Stimulated activated CD8-positive, alpha-beta memory T cell treated with anti-CD3 and anti-CD28 coated beads, Interleukin-12 subunit alpha, Interleukin-12 subunit beta, amount 100 ng/mL, for 1 hour (primary cell): Measurements from ENCODE around the gene PRTN3.
A peak's percentile ranks its signal among the peaks of the same experiment; 100 is the strongest.
"Not testable (repeated sequence)": the region's sequence is repeated elsewhere in the genome, so short reads cannot be mapped to it uniquely, and the experiment has no call there.

Source experiments
- DNase-seq: peaks from one replicate; pipeline ENCODE4 v3.0.0-alpha.2; 2020; ENCODE audit warnings: low read depth

Gene PRTN3

GRCh38 chr19:867855-868457 lies 27.2 kb downstream of the PRTN3 start:
- DNase-seq = no peak

- no peak for DNase-seq
Measured at GRCh38 chr19:868458-869244, 27.9 kb downstream of the PRTN3 start.

GRCh38 chr19:869245-870177 lies 28.7 kb downstream of the PRTN3 start:
- no peak for DNase-seq

- DNase-seq = no peak
Measured at GRCh38 chr19:870314-870713, 29.5 kb downstream of the PRTN3 start.

GRCh38 chr19:870963-871401 lies 30.2 kb downstream of the PRTN3 start:
- no peak for DNase-seq

- DNase-seq = no peak
Measured at GRCh38 chr19:871446-872265, 30.9 kb downstream of the PRTN3 start.

GRCh38 chr19:872266-872951 lies 31.6 kb downstream of the PRTN3 start:
- DNase-seq = peak; percentile 69

GRCh38 chr19:873084-873483 lies 32.3 kb downstream of the PRTN3 start:
- DNase-seq = peak; percentile 56

GRCh38 chr19:873561-874041 lies 32.8 kb downstream of the PRTN3 start:
- no peak for DNase-seq

GRCh38 chr19:875265-875879 lies 34.6 kb downstream of the PRTN3 start:
- no peak for DNase-seq

GRCh38 chr19:876089-876488 lies 35.3 kb downstream of the PRTN3 start:
- DNase-seq = no peak

- no peak for DNase-seq
Measured at GRCh38 chr19:876780-877314, 36.0 kb downstream of the PRTN3 start.

- not testable (repeated sequence) for DNase-seq
Measured at GRCh38 chr19:877992-878660, 37.3 kb downstream of the PRTN3 start.

GRCh38 chr19:878751-879561 lies 38.2 kb downstream of the PRTN3 start:
- DNase-seq = not testable (repeated sequence)

GRCh38 chr19:879711-880438 lies 39.1 kb downstream of the PRTN3 start:
- no peak for DNase-seq

GRCh38 chr19:881385-882071 lies 40.7 kb downstream of the PRTN3 start:
- DNase-seq = no peak

- DNase-seq = no peak
Measured at GRCh38 chr19:882871-883497, 42.2 kb downstream of the PRTN3 start.
